ENCODE data around the gene SDCCAG8.

SDCCAG8 gene

GRCh38 chr1:243396424-243396823, 140.6 kb downstream of the SDCCAG8 start:
- Histone ChIP-seq H4K20me1 (ENCODE audit: insufficient read depth) (no peaks in the 10 kb centered on the region), H3K27me3 (ENCODE audit: insufficient read depth, low read depth) (no peaks in the 10 kb centered on the region), H3K4me1 (ENCODE audit: low read depth, poor library complexity, severe bottlenecking) (no peaks in the 10 kb centered on the region), H3K4me2 (no peak overlapping the region), H3K36me3 (ENCODE audit: insufficient read depth) (no peaks in the 10 kb centered on the region), H3K27ac (no peak overlapping the region), H3K9ac (no peak overlapping the region), H2AFZ (ENCODE audit: low read depth) (no peak overlapping the region), H3K79me2 (ENCODE audit: insufficient read depth, low read depth) (no peaks in the 10 kb centered on the region), H3K4me3 (IDR thresholded peaks at IDR 0.05; ENCODE audit: insufficient read depth, low read depth, low read length) (no peak overlapping the region)
- TF ChIP-seq, protein P1, sequence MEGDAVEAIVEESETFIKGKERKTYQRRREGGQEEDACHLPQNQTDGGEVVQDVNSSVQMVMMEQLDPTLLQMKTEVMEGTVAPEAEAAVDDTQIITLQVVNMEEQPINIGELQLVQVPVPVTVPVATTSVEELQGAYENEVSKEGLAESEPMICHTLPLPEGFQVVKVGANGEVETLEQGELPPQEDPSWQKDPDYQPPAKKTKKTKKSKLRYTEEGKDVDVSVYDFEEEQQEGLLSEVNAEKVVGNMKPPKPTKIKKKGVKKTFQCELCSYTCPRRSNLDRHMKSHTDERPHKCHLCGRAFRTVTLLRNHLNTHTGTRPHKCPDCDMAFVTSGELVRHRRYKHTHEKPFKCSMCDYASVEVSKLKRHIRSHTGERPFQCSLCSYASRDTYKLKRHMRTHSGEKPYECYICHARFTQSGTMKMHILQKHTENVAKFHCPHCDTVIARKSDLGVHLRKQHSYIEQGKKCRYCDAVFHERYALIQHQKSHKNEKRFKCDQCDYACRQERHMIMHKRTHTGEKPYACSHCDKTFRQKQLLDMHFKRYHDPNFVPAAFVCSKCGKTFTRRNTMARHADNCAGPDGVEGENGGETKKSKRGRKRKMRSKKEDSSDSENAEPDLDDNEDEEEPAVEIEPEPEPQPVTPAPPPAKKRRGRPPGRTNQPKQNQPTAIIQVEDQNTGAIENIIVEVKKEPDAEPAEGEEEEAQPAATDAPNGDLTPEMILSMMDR (conservative IDR thresholded peaks at IDR 0.05; ENCODE audit: low read depth, low read length), result no peak

DNA sequence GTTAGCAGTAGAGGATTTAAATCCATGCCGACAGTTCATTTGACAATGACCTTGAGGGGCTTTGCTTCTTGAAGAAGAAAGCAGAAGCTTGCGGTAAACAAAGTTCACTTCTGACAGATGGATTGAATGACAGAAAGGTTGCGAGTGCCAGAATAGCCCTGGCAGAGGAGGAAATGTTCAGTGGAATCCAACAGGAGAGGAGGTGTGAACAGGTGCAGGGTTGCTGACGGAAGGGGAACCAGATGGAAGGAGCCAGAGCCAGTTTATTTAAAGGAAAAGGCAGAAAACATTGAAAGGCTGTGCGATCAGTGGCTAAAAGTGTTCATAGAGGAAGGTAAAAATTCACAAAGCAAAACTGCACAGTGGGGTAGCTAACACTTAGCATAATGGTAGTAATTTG, 141.0 kb downstream of the SDCCAG8 start:
- H3K4me2 ChIP-seq, result no peak overlapping the region
- H3K27ac ChIP-seq, result no peak overlapping the region
- no peak overlapping the region for H3K9ac ChIP-seq
- TF ChIP-seq, protein P1 (conservative IDR thresholded peaks at IDR 0.05; ENCODE audit: low read depth, low read length), result no peak
- H3K79me2 ChIP-seq (ENCODE audit: insufficient read depth, low read depth), result no peaks in the 10 kb centered on the region
- H3K27me3 ChIP-seq (ENCODE audit: insufficient read depth, low read depth), result no peaks in the 10 kb centered on the region
- H3K36me3 ChIP-seq (ENCODE audit: insufficient read depth), result no peaks in the 10 kb centered on the region
- no peaks in the 10 kb centered on the region for H4K20me1 ChIP-seq (ENCODE audit: insufficient read depth)
- H3K4me1 ChIP-seq (ENCODE audit: low read depth, poor library complexity, severe bottlenecking), result no peaks in the 10 kb centered on the region
- no peak overlapping the region for H3K4me3 ChIP-seq (IDR thresholded peaks at IDR 0.05; ENCODE audit: insufficient read depth, low read depth, low read length)
- no peak overlapping the region for H2AFZ ChIP-seq (ENCODE audit: low read depth)

DNA sequence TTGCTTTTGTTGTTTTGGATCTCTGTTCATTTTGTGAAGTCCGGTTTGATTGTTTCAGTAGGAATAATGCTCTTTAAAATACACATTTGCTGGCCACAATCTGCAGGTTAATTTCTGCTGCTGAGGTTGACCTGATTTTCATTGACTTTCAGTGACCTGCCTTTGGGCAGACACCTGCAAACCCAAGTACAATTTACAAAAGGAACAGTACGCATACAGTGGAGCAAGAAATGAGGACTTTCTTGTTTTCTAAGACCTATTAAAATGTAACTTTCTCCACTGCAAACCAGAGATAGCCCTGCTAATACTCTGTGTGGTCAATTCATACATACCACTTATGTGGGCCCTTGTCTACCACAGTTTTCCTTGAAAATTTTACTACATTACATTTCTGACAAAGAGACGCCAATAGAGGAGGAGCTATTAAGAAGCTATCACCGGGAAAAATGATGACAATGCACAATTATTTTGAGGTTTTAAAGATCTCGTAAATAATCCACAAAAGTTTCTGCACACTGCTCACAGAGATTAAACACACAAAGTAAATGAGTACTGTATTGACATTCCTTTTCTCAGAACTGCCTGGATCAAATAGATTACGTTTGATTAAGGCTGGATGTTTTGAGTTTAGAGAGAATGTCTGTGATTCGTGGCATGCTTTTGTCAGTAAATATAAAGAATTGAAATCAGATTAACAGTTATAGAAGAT, 141.9 kb downstream of the SDCCAG8 start:
- no peak overlapping the region for H2AFZ ChIP-seq (ENCODE audit: low read depth)
- no peak overlapping the region for H3K4me3 ChIP-seq (IDR thresholded peaks at IDR 0.05; ENCODE audit: insufficient read depth, low read depth, low read length)
- no peaks in the 10 kb centered on the region for H3K27me3 ChIP-seq (ENCODE audit: insufficient read depth, low read depth)
- no peak overlapping the region for H3K9ac ChIP-seq
- H3K27ac ChIP-seq, result no peak overlapping the region
- no peaks in the 10 kb centered on the region for H4K20me1 ChIP-seq (ENCODE audit: insufficient read depth)
- no peaks in the 10 kb centered on the region for H3K79me2 ChIP-seq (ENCODE audit: insufficient read depth, low read depth)
- H3K4me2 ChIP-seq, result no peak overlapping the region
- TF ChIP-seq, protein P1 (conservative IDR thresholded peaks at IDR 0.05; ENCODE audit: low read depth, low read length), result no peak
- no peaks in the 10 kb centered on the region for H3K36me3 ChIP-seq (ENCODE audit: insufficient read depth)
- no peaks in the 10 kb centered on the region for H3K4me1 ChIP-seq (ENCODE audit: low read depth, poor library complexity, severe bottlenecking)

- Histone ChIP-seq H3K79me2 (ENCODE audit: insufficient read depth, low read depth) (no peaks in the 10 kb centered on the region), H3K36me3 (ENCODE audit: insufficient read depth) (no peaks in the 10 kb centered on the region), H3K4me3 (IDR thresholded peaks at IDR 0.05; ENCODE audit: insufficient read depth, low read depth, low read length) (no peak overlapping the region), H3K4me2 (no peak overlapping the region), H4K20me1 (ENCODE audit: insufficient read depth) (no peaks in the 10 kb centered on the region), H3K27me3 (ENCODE audit: insufficient read depth, low read depth) (no peaks in the 10 kb centered on the region), H3K27ac (no peak overlapping the region), H3K4me1 (ENCODE audit: low read depth, poor library complexity, severe bottlenecking) (no peaks in the 10 kb centered on the region), H2AFZ (ENCODE audit: low read depth) (no peak overlapping the region), H3K9ac (no peak overlapping the region)
- TF ChIP-seq, protein P1 (conservative IDR thresholded peaks at IDR 0.05; ENCODE audit: low read depth, low read length), result no peak
These were observed 143.8 kb downstream of the SDCCAG8 start for GRCh38 chr1:243399561-243400155.

All from KMS-11 (cell line).